GM19397 (cell line): ENCODE results near the gene PPFIBP1.
A peak's percentile ranks its signal among the peaks of the same experiment; 100 is the strongest.

ENCODE experiments used
- ATAC-seq: cut with Tn5 transposase; IDR thresholded peaks from one replicate; pipeline ENCODE4 v1.9.1; 2021; ENCODE audit warnings: mild to moderate bottlenecking, moderate library complexity; ENCODE audit not compliant: unreplicated experiment

Gene PPFIBP1

DNA sequence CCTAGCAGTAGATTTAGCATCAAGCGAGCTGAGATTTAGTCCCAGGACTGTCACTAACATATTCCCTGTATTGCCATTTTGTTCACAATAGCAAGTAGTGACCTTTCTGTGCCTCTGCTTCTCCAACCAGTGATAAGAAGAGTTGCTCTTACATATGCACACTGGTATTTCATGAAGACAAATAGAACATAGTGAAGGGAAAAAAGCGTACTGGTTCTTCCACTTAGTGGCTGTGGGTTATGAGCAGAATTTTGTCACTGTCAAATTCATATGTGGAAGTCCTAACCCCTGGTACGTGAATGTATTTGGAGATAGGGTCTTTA is 12.3 kb upstream of the PPFIBP1 start:
- ATAC-seq: no peak

DNA sequence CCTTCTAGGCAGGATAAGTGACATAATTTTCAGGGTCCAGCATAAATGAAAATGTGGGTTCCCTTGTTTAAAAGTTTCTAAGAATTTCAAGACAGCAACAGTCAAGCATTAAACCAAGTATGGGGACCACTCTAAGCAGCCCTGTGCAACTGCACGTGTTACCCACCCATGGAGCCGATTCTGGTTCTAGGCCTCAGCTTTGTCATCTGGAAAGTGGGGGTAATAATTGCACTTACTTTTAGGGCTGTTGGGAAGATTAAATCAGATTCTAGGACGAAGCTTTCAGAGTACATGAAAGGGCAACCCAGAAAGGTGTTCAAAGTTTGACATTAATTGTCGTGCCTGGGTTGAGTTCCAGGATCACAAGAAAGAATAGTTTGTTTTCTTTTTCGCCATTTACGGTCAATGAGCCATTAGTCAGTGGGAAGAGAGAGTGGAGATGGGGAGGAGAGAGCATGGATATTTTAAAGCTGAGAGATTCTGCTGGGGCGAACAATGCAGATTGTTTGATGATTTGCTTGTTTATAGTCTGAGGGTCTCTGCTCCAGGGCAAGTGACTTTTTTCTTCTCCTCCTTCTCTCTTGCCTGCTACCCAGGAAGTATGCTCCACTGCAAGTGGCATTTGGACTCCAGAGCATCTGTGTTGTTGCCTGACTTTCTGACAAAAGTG is 10.7 kb upstream of the PPFIBP1 start:
- no peak for ATAC-seq

DNA sequence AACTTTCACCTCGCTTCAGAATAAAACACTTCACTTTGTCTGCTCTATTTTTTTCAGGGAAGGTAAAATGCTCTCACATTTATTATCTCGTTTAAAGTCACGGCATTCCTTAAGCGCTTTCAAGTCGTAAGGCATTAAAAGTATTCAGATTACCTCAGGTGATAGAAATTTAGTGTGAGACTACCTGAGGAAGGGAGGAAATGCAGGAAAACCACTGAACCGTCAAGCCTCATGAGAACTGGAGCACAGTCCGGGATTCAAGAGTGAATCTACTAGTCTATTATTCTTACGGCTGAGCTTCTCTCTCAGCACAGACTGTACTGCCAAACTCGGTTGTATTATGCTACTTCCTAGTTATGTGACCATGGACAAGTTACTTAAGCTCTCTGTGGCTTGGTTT is 8.3 kb upstream of the PPFIBP1 start:
- ATAC-seq: no peak

DNA sequence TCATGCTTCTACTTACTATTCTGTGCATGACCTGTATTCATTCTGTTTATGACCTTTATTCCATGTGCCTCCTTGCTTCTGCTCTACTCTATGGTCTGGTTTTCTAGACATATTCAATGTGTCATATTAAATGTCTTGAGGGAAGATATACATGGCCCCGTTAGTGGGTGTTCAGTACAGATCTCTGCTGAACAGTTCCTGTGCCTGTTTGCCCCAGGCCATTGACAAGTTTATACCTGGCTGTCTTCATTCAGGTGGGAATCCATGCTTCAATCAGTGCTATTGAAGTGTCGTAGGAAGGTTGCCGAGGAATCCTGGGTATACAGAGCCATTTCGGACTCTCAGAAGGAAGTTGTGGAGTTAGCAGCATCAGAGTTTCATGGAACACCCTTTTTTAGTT is 7.4 kb upstream of the PPFIBP1 start:
- no peak for ATAC-seq

DNA sequence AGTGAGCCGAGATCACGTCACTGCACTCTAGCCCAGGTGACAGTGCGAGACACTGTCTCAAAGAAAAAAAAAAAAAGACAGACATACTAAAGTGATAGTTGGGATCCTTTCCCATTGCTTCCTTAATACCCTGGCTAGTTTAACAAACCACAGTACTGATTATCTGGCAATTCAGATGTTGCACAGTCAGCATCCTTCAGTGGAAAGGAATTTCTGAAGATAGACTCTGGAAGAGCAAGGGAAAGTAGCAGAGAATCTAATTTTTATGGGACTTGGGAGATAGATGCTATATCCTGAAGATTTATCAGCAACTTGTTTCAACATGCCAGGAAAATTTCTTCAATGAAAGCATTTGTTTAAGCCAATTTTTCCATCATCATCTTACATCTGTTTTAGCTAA is 6.5 kb upstream of the PPFIBP1 start:
- ATAC-seq: no peak

- no peak for ATAC-seq
Measured at GRCh38 chr12:27517961-27518665, 5.9 kb upstream of the PPFIBP1 start.

- no peak for ATAC-seq
Measured at GRCh38 chr12:27521066-27521465, 2.9 kb upstream of the PPFIBP1 start.

- ATAC-seq: no peak
Measured at GRCh38 chr12:27521981-27522380, 2.0 kb upstream of the PPFIBP1 start.

- peak; percentile 15 for ATAC-seq
Measured at GRCh38 chr12:27523305-27523641, 733 bp upstream of the PPFIBP1 start.

DNA sequence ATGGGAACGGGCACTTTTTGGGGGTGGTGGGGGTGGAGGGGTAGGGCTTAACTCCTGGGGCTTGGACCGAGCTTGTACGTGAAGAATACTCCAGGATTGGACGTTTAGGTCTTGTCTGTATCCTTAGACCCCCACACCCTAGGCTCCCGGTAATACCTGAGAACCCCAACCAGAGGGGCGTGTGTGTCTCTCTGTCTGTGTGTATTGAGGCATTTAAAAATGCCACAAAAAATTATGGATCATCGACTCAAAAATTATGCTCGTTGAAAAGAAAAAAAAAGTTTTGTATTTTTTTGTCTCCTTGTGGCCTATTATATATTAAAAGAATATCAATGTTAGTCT is 459 bp downstream of the PPFIBP1 start:
- no peak for ATAC-seq

- no peak for ATAC-seq
Measured at GRCh38 chr12:27524839-27525753, 1.1 kb downstream of the PPFIBP1 start.

DNA sequence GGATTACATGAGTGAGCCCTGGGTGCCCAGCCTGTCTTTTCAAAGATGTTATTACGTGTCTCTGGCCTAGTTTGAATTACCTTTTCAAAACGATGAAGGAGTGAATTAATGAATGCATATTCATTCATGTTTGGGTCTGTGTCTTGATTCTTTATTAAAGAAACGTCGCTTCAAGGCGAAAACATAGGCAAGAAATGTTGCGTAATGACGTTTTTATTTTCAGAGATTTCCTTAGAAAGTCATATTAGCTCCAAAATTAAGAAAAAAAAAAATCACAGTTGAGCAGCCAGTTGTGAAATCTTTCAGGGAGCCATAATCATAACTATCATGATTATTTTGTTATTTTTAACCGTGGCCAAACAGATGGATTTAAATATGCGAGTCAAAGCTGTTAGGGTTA is 3.5 kb downstream of the PPFIBP1 start:
- ATAC-seq: no peak

DNA sequence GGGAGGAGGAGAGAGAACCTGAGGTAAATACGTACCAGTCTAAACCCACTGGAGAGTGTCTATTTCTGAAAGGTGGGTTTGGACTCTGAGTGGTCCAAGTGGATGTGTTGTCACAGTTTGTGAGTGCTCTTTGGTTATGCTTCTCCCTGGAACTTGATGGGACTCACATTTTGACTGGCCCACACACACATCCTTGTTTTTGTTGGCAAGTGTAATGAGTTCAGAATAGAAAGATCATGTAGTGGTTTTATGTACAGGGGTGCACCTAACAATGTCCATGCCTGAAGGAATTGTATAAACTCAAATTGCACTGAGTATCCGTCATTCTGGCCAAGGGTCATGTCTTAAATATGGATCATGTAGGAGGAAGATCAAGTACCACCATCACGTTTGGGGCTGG is 4.8 kb downstream of the PPFIBP1 start:
- ATAC-seq: no peak

DNA sequence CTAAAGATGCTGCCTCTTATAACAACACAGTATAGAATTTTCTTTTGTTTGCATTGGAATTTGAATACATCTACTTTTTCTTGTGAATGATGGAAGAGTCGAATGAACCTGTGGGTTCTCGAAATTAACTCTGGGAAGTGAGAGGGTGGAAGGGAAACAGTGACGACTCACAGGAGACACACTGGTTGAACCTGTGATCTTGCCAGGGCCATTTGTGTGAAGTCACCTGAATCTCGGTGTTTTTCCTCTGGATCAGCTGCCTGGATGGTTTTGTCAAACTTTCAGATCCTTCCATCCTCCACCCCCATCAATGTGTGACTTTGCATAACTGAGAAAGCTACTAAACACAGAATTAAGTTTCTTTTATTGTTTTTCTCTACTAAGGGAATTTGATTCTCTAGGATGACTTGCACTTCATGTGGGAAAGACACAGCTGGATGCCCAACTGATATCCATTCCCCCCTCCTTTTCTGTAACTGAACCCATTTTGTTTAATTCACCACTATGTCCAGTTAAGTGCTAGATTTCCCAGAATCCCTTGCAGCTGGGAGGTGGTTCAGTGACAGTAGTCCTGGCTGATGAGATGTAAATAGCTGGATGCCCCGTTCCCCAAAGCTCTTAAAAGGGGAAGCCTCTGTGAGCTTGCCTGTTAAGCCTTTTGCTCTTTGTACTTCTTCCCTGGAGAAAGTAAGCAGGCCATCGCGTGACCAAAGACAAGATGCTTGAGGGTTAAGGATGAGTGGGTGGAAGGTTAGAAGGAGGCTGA is 6.3 kb downstream of the PPFIBP1 start:
- ATAC-seq: no peak

- ATAC-seq: no peak
Measured at GRCh38 chr12:27531896-27532295, 7.9 kb downstream of the PPFIBP1 start.

- ATAC-seq: peak; percentile 62
Measured at GRCh38 chr12:27534060-27534764, 10.2 kb downstream of the PPFIBP1 start.

DNA sequence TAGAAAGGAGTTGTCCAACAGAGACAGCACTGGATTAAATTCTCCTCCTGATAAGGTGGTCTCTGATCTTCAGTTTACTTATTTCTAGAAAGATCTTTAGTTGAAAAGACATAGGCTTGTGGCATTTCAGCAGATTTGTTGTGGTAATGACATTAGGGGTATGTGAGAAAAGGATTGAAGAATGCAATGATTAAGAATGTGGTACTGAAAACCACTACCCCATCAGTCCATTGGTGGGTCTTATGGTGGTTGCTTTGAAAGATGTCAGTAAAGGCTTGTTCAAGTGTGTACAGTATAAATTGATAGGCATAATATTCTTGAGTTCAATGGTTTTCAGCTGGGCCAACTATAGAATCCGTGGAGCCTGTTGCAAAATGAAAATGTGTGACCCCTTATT is 10.8 kb downstream of the PPFIBP1 start:
- peak; percentile 19 for ATAC-seq

- no peak for ATAC-seq
Measured at GRCh38 chr12:27535318-27535717, 11.3 kb downstream of the PPFIBP1 start.

- no peak for ATAC-seq
Measured at GRCh38 chr12:27537855-27538675, 14.1 kb downstream of the PPFIBP1 start.

DNA sequence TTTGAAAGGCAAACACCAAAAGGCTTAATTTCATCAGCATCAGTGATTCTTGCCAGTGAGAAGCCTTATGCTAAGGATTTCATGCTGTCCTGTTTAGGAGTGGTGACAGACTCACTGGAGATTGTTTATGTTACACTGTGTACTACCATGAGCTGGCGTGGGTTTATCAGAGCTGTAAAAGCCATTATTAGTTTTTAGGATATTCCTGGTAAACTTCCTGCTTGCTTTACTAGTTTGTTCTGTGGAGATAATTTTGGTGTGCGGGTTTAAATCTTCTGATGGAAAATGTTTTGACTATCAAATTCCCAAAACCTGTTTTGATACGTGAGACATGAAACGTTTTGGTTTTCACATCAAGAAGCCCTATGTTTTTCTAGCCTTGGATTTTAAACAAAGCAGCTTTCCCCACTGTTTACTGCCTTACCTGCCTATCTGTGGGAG is 15.2 kb downstream of the PPFIBP1 start:
- no peak for ATAC-seq
